ENCODE results near the gene PRKD2.

Gene PRKD2

DNA sequence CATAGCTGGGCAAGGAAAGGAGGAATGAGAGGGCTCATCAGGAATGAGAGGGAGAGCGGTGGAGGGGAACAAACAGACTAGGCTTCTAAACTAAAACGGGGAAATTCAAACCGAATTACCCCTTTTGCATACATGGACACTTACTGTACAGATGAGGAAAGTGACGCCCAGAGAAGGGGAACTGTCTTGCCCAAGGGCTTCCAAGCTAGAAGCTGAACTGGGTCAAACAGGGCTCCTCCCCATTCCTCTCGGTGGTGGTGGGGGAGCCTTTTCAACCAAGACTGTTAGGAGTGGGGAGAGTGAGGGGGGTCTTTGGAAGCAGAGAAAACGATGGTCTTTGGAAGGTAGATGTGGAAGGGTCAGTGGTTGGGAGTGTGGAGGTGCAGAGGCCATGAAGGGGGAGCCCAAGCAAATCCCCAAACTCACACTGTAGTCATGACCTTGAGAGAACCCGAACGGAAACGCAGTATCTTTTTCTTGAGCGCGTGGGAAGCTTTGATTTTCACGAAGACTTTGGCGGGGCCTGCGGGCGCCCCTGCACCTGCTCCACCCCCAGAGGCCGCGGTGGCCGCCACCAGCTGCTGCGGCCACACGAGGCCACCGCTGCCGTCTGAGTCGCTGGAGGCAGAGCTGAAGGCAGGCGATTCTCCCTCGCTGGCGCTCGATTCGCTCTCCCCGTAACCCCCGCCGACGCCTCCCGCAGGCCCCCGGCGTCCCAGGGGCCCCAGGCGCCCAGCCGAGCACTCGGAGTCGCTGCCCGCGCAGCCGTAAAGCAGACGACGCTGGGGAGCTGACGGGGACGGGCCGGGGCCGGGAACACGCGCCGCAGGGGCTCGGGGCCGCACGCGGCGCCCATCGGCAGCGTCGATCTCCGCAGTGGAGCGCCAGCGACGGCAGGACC lies 68.6 kb downstream of the PRKD2 start:
- ChIA-PET CTCF (interaction anchor here (1.2 kb wide), 1 partner anchor 14 kb away, joined by 5 read pairs; no protein-coding TSS in a partner anchor), POLR2A (no interaction called here)
- Histone ChIP-seq H3K9me3 (ENCODE audit: control insufficient read depth, insufficient read depth, low read depth, low read length) (no peaks in the 10 kb centered on the region), H3K27ac (ENCODE audit: extremely low read depth, low read depth, low read length) (no peak overlapping the region), H3K4me1 (ENCODE audit: control insufficient read depth, insufficient read depth, low read length) (no peaks in the 10 kb centered on the region), H3K36me3 (ENCODE audit: control insufficient read depth in 2 of 2, insufficient read depth in 1 of 2, low read length in 2 of 2) (no peaks in the 10 kb centered on the region), H3K4me3 (ENCODE audit: low read depth, low read length) (no peak overlapping the region)
- TF ChIP-seq ZNF830 (tag by site-specific recombination; IDR thresholded peaks at IDR 0.05; ENCODE audit: low read depth) (no peak), BCL11B (tag by site-specific recombination; IDR thresholded peaks at IDR 0.05; ENCODE audit: low read depth) (no peak), ZNF600 (tag by site-specific recombination; IDR thresholded peaks at IDR 0.05) (no peak), KLF7 (tag by site-specific recombination; IDR thresholded peaks at IDR 0.05; ENCODE audit: borderline replicate concordance) (no peak), ZNF785 (tag by site-specific recombination; IDR thresholded peaks at IDR 0.05) (no peak), SETDB1 (IDR thresholded peaks at IDR 0.05; ENCODE audit: insufficient read length, low read length) (no peak), ZNF132 (tag by site-specific recombination; IDR thresholded peaks at IDR 0.05; ENCODE audit: borderline replicate concordance) (no peak), ZSCAN23 (tag by site-specific recombination; IDR thresholded peaks at IDR 0.05) (no peak), MEIS1 (CRISPR knock-in tag; IDR thresholded peaks at IDR 0.05; ENCODE audit: borderline replicate concordance) (no peak), SP7 (tag by site-specific recombination; IDR thresholded peaks at IDR 0.05) (no peak), ZNF777 (tag by site-specific recombination; IDR thresholded peaks at IDR 0.05; ENCODE audit: borderline replicate concordance) (no peak), ZNF426 (tag by site-specific recombination; IDR thresholded peaks at IDR 0.05) (no peak), ZNF473 (tag by site-specific recombination; IDR thresholded peaks at IDR 0.05) (no peak), ZNF843 (tag by site-specific recombination; IDR thresholded peaks at IDR 0.05) (no peak)
- TF ChIP-seq, protein P1, sequence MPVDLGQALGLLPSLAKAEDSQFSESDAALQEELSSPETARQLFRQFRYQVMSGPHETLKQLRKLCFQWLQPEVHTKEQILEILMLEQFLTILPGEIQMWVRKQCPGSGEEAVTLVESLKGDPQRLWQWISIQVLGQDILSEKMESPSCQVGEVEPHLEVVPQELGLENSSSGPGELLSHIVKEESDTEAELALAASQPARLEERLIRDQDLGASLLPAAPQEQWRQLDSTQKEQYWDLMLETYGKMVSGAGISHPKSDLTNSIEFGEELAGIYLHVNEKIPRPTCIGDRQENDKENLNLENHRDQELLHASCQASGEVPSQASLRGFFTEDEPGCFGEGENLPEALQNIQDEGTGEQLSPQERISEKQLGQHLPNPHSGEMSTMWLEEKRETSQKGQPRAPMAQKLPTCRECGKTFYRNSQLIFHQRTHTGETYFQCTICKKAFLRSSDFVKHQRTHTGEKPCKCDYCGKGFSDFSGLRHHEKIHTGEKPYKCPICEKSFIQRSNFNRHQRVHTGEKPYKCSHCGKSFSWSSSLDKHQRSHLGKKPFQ (tag by site-specific recombination; IDR thresholded peaks at IDR 0.05): no peak
- TF ChIP-seq, protein P2, sequence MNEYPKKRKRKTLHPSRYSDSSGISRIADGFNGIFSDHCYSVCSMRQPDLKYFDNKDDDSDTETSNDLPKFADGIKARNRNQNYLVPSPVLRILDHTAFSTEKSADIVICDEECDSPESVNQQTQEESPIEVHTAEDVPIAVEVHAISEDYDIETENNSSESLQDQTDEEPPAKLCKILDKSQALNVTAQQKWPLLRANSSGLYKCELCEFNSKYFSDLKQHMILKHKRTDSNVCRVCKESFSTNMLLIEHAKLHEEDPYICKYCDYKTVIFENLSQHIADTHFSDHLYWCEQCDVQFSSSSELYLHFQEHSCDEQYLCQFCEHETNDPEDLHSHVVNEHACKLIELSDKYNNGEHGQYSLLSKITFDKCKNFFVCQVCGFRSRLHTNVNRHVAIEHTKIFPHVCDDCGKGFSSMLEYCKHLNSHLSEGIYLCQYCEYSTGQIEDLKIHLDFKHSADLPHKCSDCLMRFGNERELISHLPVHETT (tag by site-specific recombination; IDR thresholded peaks at IDR 0.05): no peak
- TF ChIP-seq, protein P3, sequence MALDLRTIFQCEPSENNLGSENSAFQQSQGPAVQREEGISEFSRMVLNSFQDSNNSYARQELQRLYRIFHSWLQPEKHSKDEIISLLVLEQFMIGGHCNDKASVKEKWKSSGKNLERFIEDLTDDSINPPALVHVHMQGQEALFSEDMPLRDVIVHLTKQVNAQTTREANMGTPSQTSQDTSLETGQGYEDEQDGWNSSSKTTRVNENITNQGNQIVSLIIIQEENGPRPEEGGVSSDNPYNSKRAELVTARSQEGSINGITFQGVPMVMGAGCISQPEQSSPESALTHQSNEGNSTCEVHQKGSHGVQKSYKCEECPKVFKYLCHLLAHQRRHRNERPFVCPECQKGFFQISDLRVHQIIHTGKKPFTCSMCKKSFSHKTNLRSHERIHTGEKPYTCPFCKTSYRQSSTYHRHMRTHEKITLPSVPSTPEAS (tag by site-specific recombination; IDR thresholded peaks at IDR 0.05): no peak
- TF ChIP-seq, protein P4, sequence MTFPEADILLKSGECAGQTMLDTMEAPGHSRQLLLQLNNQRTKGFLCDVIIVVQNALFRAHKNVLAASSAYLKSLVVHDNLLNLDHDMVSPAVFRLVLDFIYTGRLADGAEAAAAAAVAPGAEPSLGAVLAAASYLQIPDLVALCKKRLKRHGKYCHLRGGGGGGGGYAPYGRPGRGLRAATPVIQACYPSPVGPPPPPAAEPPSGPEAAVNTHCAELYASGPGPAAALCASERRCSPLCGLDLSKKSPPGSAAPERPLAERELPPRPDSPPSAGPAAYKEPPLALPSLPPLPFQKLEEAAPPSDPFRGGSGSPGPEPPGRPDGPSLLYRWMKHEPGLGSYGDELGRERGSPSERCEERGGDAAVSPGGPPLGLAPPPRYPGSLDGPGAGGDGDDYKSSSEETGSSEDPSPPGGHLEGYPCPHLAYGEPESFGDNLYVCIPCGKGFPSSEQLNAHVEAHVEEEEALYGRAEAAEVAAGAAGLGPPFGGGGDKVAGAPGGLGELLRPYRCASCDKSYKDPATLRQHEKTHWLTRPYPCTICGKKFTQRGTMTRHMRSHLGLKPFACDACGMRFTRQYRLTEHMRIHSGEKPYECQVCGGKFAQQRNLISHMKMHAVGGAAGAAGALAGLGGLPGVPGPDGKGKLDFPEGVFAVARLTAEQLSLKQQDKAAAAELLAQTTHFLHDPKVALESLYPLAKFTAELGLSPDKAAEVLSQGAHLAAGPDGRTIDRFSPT (tag by site-specific recombination; IDR thresholded peaks at IDR 0.05): no peak

DNA sequence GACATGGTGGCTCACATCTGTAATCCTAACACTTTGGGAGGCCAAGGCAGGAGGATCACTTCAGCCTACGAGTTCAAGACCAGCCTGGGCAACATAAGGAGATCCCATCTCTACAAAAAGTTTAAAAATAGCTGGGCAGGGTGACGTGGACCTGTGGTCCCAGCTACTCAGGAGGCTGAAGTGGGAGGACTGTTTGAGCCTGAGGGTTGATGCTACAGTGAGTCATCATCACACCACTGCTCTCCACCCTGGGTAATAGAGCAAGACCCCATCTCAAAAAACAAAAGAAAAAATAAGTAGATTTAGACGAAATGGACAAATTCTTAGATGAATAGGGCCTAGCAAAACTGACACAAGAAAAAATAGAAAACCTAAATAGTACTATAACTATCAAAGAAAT lies 70.5 kb downstream of the PRKD2 start:
- ChIA-PET CTCF (interaction anchor here (1.0 to 1.1 kb wide), 2 partner anchors 10 to 16 kb away, joined by 3 read pairs; no protein-coding TSS in a partner anchor), POLR2A (no interaction called here)
- Histone ChIP-seq H3K36me3 (ENCODE audit: control insufficient read depth in 2 of 2, insufficient read depth in 1 of 2, low read length in 2 of 2) (no peaks in the 10 kb centered on the region), H3K4me3 (ENCODE audit: low read depth, low read length) (no peak overlapping the region), H3K9me3 (ENCODE audit: control insufficient read depth, insufficient read depth, low read depth, low read length) (no peaks in the 10 kb centered on the region), H3K4me1 (ENCODE audit: control insufficient read depth, insufficient read depth, low read length) (no peaks in the 10 kb centered on the region), H3K27ac (ENCODE audit: extremely low read depth, low read depth, low read length) (no peak overlapping the region)
- peak; percentile 54 for TF ChIP-seq SETDB1 (IDR thresholded peaks at IDR 0.05; ENCODE audit: insufficient read length, low read length)
- no peak for TF ChIP-seq ZNF423 (tag by site-specific recombination; IDR thresholded peaks at IDR 0.05)
